Large intestine (tissue), 12 donors: ENCODE results near the gene FZD10. TPM values are rescaled to one million over a fixed set of nuclear protein-coding genes. Genes with fewer than 3 reads are reported as not detected.
A peak's percentile ranks its signal among the peaks of the same experiment; 100 is the strongest.

Experiments
- DNase-seq, 2 donors: peaks; one replicate each; pipeline versions ENCODE4 v3.0.0 to v3.0.0-alpha.2; 2013
- H3K27ac ChIP-seq: one replicate; pipeline ENCODE4 v1.5.1; 2013; ENCODE audit warnings: low read length
- H3K27me3 ChIP-seq: 2 replicates; pipeline ENCODE4 v1.6.1; 2013; ENCODE audit warnings: low read length; ENCODE audit not compliant: control insufficient read depth, insufficient read depth
- H3K36me3 ChIP-seq: 2 replicates; pipeline ENCODE4 v1.6.1; 2013; ENCODE audit warnings: low read length; ENCODE audit not compliant: control insufficient read depth, insufficient read depth
- H3K4me1 ChIP-seq: one replicate; pipeline ENCODE4 v1.6.1; 2013; ENCODE audit warnings: low read length; ENCODE audit not compliant: control insufficient read depth, insufficient read depth
- H3K4me3 ChIP-seq: one replicate; pipeline ENCODE4 v1.5.1; 2013; ENCODE audit warnings: low read length
- H3K9me3 ChIP-seq: one replicate; pipeline ENCODE4 v1.6.1; 2013; ENCODE audit warnings: mild to moderate bottlenecking, low read depth, low read length, moderate library complexity; ENCODE audit not compliant: control insufficient read depth
- WGBS: methylation state at CpG from one replicate; pipeline ENCODE4 v1.1.5; 2013; ENCODE audit warnings: low lambda C conversion rate; ENCODE audit not compliant: insufficient coverage; 5-methylcytosine and 5-hydroxymethylcytosine counted together
- long read RNA-seq, 11 donors: transcript quantifications; one replicate each; lab custom pipeline, GENCODE V29; 2026
- polyA plus RNA-seq: library from polyadenylated mRNA; unstranded; fragments of 120-200 nt; gene quantifications from one replicate; pipeline ENCODE4 v1.2.1, GENCODE V29; 2013

Gene FZD10, protein sequence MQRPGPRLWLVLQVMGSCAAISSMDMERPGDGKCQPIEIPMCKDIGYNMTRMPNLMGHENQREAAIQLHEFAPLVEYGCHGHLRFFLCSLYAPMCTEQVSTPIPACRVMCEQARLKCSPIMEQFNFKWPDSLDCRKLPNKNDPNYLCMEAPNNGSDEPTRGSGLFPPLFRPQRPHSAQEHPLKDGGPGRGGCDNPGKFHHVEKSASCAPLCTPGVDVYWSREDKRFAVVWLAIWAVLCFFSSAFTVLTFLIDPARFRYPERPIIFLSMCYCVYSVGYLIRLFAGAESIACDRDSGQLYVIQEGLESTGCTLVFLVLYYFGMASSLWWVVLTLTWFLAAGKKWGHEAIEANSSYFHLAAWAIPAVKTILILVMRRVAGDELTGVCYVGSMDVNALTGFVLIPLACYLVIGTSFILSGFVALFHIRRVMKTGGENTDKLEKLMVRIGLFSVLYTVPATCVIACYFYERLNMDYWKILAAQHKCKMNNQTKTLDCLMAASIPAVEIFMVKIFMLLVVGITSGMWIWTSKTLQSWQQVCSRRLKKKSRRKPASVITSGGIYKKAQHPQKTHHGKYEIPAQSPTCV
- polyA plus RNA-seq: 1.2 TPM
- long read RNA-seq, donor 1, partial matches to known transcripts: 0 of 3 reads
- long read RNA-seq, donor 1, other reads (novel, unspliced or antisense): 0 of 3 reads
- long read RNA-seq, donor 2, partial matches to known transcripts: 0 of 4 reads
- long read RNA-seq, donor 2, other reads (novel, unspliced or antisense): 0 of 4 reads
- long read RNA-seq, donor 3: 0 reads
- long read RNA-seq, donor 4: 0 reads
- long read RNA-seq, donor 5: 0 reads
- long read RNA-seq, donor 6, transcript FZD10-202 (1 exons, 3,282 nt): major isoform, 8 of 8 reads
- long read RNA-seq, donor 6, partial matches to known transcripts: 0 of 8 reads
- long read RNA-seq, donor 6, other reads (novel, unspliced or antisense): 0 of 8 reads
- long read RNA-seq, donor 7, partial matches to known transcripts: 0 of 1 reads
- long read RNA-seq, donor 7, other reads (novel, unspliced or antisense): 0 of 1 reads
- long read RNA-seq, donor 8, partial matches to known transcripts: 0 of 2 reads
- long read RNA-seq, donor 8, other reads (novel, unspliced or antisense): 0 of 2 reads
- long read RNA-seq, donor 9, partial matches to known transcripts: 0 of 3 reads
- long read RNA-seq, donor 9, other reads (novel, unspliced or antisense): 0 of 3 reads
- long read RNA-seq, donor 10, partial matches to known transcripts: 0 of 3 reads
- long read RNA-seq, donor 10, other reads (novel, unspliced or antisense): 0 of 3 reads
- long read RNA-seq, donor 11, partial matches to known transcripts: 0 of 4 reads
- long read RNA-seq, donor 11, other reads (novel, unspliced or antisense): 0 of 4 reads

DNA sequence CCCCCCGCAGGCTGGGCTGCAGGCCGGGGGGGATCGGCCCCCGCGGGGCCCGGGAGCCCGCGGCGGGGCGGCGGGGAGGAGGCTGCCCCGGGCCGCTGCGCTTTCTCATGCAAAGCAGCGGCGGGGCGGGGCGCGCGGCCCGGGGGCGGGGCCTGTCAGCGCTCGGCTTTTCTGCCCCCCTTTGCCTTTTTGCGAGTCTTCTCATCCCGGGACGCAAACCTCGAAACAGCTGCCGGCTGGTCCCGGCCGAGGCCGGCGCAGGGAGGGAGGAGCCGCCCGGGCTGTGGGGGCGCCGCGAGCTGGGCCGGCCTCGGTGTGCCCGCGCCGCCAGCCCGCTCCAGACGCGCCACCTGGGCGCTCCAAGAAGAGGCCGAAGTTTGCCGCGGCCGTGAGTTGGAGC lies at the start of gene FZD10:
Gene FZD10, plus strand, starts transcription at position 198 of the 400 bp plus-strand sequence. CDS start 479 bp downstream, outside the sequence.
- H3K9me3 ChIP-seq: peaks cover 3% of the 10 kb centered on the region
- peaks cover 77% of the 10 kb centered on the region for H3K27me3 ChIP-seq
- DNase-seq: peak in 1 of 2 donors; percentile 34
- no peaks in the 10 kb centered on the region for H3K4me1 ChIP-seq
- H3K27ac ChIP-seq: no peak within 1 kb of the TSS
- no CpG with 5 or more reads among the region's 51 CpGs for WGBS
- H3K36me3 ChIP-seq: no peaks in the 10 kb centered on the region
- H3K4me3 ChIP-seq: peak within 1 kb of the TSS; percentile 32

DNA sequence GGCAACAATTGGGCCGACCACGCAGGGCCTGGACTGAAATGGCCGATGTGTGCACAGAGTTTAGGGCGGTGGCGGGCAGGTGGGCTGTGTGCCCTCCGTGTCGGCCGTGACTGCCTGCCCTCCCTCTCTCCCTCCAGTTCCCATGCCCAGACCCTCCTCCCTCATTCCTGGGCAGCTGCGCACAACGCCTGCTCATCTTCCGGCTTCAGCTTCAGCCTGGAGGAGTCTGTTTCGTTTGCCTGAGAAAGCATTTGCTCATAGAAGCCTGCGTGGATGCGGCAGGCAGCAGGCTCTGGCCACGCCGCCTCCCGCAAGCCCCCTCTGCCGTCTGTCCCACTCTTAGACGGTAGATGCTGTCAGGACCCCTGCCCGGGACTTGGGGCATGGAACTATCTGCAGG lies 47.3 kb upstream of the FZD10 start:
- Histone ChIP-seq H3K9me3 (no peaks in the 10 kb centered on the region), H3K36me3 (no peaks in the 10 kb centered on the region), H3K4me3 (no peak overlapping the region), H3K4me1 (no peaks in the 10 kb centered on the region), H3K27me3 (no peaks in the 10 kb centered on the region), H3K27ac (no peak overlapping the region)
- DNase-seq: no peak
- no CpG with 5 or more reads among the region's 20 CpGs for WGBS

DNA sequence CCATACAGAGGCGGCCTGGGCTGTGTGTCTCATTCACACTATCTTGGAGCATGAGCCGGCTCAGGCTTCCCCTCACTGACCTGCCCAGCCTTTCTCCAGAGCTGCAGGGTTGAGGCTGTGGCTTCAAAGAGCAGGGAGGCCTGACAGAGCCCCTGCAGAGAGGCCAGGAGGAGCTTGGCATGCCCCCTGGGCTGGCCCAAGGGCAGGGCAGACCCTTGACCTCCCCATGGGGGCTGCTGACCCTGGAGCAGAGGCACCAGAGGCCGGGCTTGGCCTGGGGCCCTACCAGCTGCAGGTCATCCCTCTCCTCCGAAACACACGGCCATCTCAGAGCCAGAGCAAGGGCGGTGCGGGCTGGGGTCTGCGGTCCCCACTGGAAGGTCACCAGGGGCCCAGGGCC lies 46.6 kb upstream of the FZD10 start:
- no CpG with 5 or more reads among the region's 8 CpGs for WGBS
- no peaks in the 10 kb centered on the region for H3K27me3 ChIP-seq
- H3K9me3 ChIP-seq: no peaks in the 10 kb centered on the region
- no peak overlapping the region for H3K4me3 ChIP-seq
- no peak overlapping the region for H3K27ac ChIP-seq
- no peaks in the 10 kb centered on the region for H3K36me3 ChIP-seq
- DNase-seq: no peak
- no peaks in the 10 kb centered on the region for H3K4me1 ChIP-seq

DNA sequence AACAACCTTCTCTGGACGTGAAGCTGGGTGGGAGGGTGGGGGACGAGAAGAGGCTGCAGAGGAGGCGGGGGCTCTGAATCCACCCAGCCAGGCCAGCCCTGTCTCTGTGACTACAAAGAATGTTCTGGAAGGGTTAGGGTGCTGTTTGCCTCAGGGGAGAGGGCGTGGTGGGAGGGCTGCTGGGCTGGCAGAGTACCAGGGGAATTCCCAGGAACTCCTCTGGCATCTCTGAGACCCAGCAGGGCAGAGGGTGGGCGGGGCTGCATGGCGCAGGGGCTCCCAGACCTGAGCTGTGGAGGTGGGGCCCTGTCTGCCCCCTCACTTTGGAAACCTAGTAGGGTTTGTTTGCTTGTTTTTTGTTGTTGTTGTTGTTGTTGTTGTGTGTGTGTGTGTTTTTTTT lies 45.5 kb upstream of the FZD10 start:
- WGBS: no CpG with 5 or more reads among the region's 6 CpGs
- DNase-seq: no peak
- H3K36me3 ChIP-seq: no peaks in the 10 kb centered on the region

DNA sequence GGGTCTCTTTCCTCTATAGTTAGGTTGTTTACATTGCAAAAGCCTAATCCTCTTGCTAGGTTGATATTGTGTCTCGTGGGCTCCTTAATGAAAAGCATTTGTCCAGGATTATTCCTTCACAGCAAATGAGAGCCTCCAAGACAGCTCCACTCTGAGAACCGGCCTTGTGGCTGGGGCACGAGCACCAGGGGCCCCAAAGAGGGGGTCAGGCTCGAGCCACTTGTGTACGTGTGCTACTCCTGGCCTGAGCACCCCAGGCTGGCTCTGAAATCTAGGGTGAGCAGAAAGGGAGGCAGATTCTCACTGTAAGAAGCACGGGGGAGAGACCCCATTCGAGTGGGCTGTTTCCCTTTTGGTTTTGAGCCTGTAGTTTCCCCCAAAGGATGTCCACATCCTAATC lies 45.0 kb upstream of the FZD10 start:
- DNase-seq: no peak
- H3K9me3 ChIP-seq: no peaks in the 10 kb centered on the region
- WGBS: no CpG with 5 or more reads among the region's 7 CpGs
- H3K36me3 ChIP-seq: no peaks in the 10 kb centered on the region
- no peak overlapping the region for H3K27ac ChIP-seq
- no peaks in the 10 kb centered on the region for H3K27me3 ChIP-seq
- no peaks in the 10 kb centered on the region for H3K4me1 ChIP-seq
- H3K4me3 ChIP-seq: no peak overlapping the region

More for the DNA sequence above, 45.5 kb upstream of the FZD10 start:
- H3K4me1 ChIP-seq: no peaks in the 10 kb centered on the region
- no peak overlapping the region for H3K4me3 ChIP-seq
- H3K27me3 ChIP-seq: no peaks in the 10 kb centered on the region
- no peak overlapping the region for H3K27ac ChIP-seq
- no peaks in the 10 kb centered on the region for H3K9me3 ChIP-seq

DNA sequence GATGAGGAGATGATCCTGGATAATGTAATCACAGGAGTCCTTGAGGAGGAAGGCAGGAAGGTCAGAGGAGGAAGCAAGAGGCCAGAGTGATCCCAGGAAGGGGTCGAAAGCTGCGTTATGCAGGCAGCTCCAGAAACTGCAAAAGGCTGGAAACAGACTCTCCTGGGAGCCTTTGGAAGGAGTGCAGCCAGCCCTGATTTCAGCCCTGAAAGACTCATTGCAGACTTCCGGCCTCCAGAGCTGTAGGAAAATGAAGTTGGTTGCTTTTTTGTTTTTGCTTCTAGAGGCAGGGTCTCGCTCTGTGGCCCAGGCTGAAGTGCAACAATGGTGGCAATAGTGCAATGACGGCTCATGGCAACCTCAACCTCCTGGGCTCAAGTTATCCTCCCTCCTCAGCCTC lies 44.6 kb upstream of the FZD10 start:
- Histone ChIP-seq H3K27me3 (no peaks in the 10 kb centered on the region), H3K4me3 (no peak overlapping the region), H3K4me1 (no peaks in the 10 kb centered on the region), H3K9me3 (no peaks in the 10 kb centered on the region), H3K36me3 (no peaks in the 10 kb centered on the region), H3K27ac (no peak overlapping the region)
- no peak for DNase-seq
- WGBS: no CpG with 5 or more reads among the region's 5 CpGs

DNA sequence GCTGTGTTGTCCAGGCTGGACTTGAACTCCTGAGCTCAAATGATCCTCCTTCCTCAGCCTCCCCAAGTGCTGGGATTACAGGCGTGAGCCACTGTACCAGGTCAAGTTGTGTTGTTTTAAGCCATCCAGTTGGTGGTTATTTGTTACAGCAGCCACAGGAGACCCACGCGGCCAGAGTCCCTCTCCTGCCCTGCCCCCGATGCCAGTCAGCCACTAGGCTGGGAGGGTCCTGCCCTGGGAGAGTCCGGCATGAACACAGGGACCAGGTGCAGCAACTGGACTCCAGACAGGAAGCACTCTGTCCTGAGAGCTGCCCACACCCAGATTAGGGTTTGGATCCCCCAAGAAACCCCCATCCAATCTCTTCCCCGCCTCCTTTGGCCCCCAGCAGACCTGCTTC lies 44.1 kb upstream of the FZD10 start:
- H3K36me3 ChIP-seq: no peaks in the 10 kb centered on the region
- no peaks in the 10 kb centered on the region for H3K4me1 ChIP-seq
- no peak overlapping the region for H3K4me3 ChIP-seq
- H3K9me3 ChIP-seq: no peaks in the 10 kb centered on the region
- H3K27me3 ChIP-seq: no peaks in the 10 kb centered on the region
- no peak overlapping the region for H3K27ac ChIP-seq
- DNase-seq: no peak
- no CpG with 5 or more reads among the region's 6 CpGs for WGBS

DNA sequence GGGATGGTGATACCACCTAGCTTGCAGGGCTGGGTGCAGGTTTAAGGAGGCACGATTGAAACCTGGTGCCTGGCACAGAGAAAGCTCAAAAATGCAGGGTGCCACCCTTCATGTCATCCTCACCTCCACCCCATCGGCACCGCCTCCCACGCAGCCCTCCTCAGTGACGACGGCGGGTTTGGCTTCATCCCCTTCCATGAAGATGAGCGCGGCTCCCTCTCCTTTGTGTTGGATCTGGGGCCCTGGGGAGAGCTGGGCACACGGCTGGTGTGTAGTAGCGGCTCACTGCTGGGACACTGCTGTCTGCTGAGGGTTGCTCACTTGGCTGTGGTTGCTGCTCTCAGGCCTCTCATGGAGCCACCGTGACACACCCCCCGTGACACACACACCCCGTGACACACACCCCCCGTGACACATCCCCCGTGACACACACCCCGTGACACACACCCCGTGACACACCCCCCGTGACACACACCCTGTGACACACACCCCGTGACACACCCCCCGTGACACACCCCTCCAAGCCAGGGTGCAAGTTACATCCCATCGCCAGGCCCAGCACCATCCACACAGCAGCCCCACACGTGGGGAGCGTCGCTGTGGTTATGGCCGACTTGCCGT lies 42.9 kb upstream of the FZD10 start:
- Histone ChIP-seq H3K36me3 (no peaks in the 10 kb centered on the region), H3K27me3 (no peaks in the 10 kb centered on the region), H3K4me3 (no peak overlapping the region), H3K9me3 (no peaks in the 10 kb centered on the region), H3K4me1 (no peaks in the 10 kb centered on the region), H3K27ac (no peak overlapping the region)
- WGBS: no CpG with 5 or more reads among the region's 27 CpGs
- DNase-seq: no peak

DNA sequence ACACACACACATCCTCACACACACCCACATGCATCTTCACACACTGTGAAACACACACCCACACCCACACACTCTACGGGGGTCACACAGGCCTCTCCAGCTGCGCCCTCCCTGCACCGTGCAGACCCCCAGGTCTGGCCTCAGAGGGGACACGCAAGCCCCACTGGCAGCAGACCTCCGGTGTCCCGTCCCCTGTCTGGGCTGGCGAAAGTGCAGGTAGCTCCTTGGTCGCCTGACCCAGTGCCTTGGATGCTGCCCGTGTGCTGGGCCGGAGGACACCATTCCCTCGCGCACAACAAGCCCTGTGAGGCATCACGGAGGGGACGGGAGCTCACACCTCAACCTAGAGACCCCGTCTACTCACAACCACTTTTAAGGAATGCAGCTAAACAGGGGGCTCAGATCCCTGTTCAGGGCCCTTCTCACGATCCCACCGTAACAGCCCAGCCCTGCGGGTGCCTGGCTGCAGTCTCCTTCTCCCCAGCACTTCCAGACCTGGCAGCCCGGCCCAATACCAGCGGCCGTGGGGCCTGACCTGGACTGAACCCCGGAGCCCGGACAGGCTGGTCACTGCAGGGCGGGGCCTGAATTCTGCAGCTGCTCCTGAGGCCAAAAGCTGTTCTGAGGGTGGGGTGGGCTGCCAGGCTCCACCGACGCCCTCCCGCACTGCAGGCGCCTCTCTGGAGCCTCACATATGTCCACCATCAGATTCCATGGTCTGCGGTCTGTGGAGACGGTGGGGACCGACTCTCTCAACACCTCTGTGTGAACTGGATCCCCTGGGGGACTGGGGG lies 42.1 kb upstream of the FZD10 start:
- WGBS: no CpG with 5 or more reads among the region's 31 CpGs
- Histone ChIP-seq H3K4me3 (no peak overlapping the region), H3K36me3 (no peaks in the 10 kb centered on the region), H3K27ac (no peak overlapping the region), H3K27me3 (no peaks in the 10 kb centered on the region), H3K9me3 (no peaks in the 10 kb centered on the region), H3K4me1 (no peaks in the 10 kb centered on the region)
- no peak for DNase-seq
